ENCODE data around the gene TMEM59.
"Not testable (repeated sequence)": the region's sequence is repeated elsewhere in the genome, so short reads cannot be mapped to it uniquely, and the experiment has no call there.

Gene TMEM59, protein sequence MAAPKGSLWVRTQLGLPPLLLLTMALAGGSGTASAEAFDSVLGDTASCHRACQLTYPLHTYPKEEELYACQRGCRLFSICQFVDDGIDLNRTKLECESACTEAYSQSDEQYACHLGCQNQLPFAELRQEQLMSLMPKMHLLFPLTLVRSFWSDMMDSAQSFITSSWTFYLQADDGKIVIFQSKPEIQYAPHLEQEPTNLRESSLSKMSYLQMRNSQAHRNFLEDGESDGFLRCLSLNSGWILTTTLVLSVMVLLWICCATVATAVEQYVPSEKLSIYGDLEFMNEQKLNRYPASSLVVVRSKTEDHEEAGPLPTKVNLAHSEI

DNA sequence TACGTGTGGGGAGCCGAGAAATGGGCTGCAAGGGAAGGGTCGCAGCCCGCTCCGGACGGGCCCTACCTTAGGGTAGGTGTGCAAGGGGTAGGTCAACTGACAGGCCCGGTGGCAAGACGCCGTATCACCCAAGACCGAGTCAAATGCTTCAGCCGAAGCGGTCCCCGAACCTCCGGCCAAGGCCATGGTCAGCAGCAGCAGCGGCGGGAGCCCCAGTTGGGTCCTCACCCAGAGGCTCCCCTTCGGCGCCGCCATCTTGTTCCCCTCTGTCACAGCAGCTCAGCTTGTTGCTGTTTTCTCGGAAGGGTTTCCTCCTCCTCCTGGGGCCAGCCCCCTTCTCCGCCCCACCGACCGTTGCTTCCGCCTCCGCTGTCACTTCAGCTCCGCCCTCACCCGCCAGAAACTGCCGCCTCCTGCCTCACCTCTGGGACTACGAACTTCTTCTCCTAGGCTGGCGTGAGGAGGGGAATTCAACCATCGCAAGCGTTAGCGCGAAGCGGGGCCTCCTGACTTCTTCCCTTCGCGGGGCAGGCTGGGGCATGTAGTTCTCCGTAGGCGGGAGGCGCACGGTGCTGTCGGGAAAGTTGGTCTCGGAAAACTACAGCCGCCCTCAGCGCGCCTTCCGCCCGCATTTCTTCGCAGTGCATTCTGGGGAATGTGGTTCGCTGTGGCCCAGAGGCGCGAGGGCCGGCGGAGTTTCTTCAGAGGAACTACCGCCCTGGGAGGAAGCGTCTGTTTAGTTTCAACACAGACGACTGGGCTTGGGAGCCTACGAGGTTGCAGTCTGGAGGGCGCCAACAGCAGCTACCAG, at the start of gene TMEM59, which contains the start of gene TCEANC2:
Gene TMEM59, minus strand, starts transcription at position 271 of the 811 bp plus-strand sequence. Its CDS starts 16 bp downstream, at position 255.
Gene TCEANC2, plus strand, starts transcription at position 675 of the 811 bp plus-strand sequence. CDS start 815 bp downstream, outside the sequence.
- Histone ChIP-seq H3K4me3 (ENCODE audit: low read depth in 1 of 2, low read length in 2 of 2) (peak within 1 kb of the TSS; percentile 82 to 96), H3K27ac (ENCODE audit: low read depth, low read length) (peak within 1 kb of the TSS; percentile 75), H3K36me3 (ENCODE audit: insufficient read depth, low read length) (no peaks in the 10 kb centered on the region), H3K9me3 (ENCODE audit: low read length) (no peaks in the 10 kb centered on the region), H3K9ac (ENCODE audit: low read length) (peak within 1 kb of the TSS; percentile 86), H3K27me3 (ENCODE audit: control insufficient read depth in 1 of 2, insufficient read depth in 2 of 2, low read length in 2 of 2) (no peaks in the 10 kb centered on the region), H3K4me1 (ENCODE audit: insufficient read depth, low read length) (peaks cover 31% of the 10 kb centered on the region)

DNA sequence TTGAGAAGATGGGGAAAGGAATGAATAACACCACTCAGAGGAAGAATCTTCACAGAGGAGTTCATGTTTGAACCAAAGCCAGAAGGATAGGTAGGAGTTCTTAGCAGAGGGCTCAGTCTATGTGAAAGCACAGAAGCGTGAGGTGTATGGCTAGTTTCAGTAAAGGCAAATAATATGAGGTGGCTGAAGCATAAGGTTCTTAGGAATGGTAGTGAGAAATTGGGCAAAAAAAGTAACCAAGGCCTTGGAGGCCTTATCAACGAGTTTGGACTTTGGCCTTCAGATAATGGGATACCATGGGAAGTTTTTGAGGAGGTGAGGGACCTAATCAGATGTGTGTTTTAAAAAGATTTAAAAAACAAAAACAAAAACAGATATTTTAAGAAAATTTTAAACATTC, 47.5 kb upstream of the TMEM59 start:
- H3K9ac ChIP-seq (ENCODE audit: low read length), result no peak overlapping the region
- H3K4me3 ChIP-seq (ENCODE audit: low read depth in 1 of 2, low read length in 2 of 2), result no peak overlapping the region
- no peaks in the 10 kb centered on the region for H3K4me1 ChIP-seq (ENCODE audit: insufficient read depth, low read length)
- H3K36me3 ChIP-seq (ENCODE audit: insufficient read depth, low read length), result no peaks in the 10 kb centered on the region
- no peaks in the 10 kb centered on the region for H3K27me3 ChIP-seq (ENCODE audit: control insufficient read depth in 1 of 2, insufficient read depth in 2 of 2, low read length in 2 of 2)
- no peak overlapping the region for H3K27ac ChIP-seq (ENCODE audit: low read depth, low read length)
- no peaks in the 10 kb centered on the region for H3K9me3 ChIP-seq (ENCODE audit: low read length)

DNA sequence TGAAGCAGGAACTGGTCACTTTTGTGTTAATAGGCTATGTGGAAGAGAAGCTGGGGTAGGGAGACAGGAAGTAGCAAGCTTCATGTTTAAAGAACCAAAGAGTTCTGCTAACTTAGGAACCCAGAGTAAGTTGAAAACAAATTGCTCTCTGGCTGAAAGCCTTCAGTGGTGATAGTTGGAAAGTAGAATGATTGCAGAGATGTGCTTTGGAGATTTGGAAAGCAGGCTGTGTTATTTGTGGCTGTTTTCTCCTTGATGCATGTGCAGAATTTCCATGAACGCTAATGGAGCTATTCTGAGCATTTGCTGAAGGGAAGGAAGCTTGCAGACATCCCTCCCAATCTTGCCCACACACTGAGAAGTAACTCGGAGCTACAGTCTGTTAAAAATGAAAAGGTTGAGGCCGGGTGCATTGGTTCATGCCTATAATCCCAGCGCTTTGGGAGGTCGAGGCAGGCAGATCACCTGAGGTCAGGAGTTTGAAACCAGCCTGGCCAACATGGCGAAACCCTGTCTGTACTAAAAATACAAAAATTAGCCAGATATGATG, 46.1 kb upstream of the TMEM59 start:
- Histone ChIP-seq H3K4me3 (ENCODE audit: low read depth in 1 of 2, low read length in 2 of 2) (no peak overlapping the region), H3K9ac (ENCODE audit: low read length) (no peak overlapping the region), H3K36me3 (ENCODE audit: insufficient read depth, low read length) (no peaks in the 10 kb centered on the region), H3K27ac (ENCODE audit: low read depth, low read length) (no peak overlapping the region), H3K4me1 (ENCODE audit: insufficient read depth, low read length) (no peaks in the 10 kb centered on the region), H3K9me3 (ENCODE audit: low read length) (no peaks in the 10 kb centered on the region), H3K27me3 (ENCODE audit: control insufficient read depth in 1 of 2, insufficient read depth in 2 of 2, low read length in 2 of 2) (no peaks in the 10 kb centered on the region)

DNA sequence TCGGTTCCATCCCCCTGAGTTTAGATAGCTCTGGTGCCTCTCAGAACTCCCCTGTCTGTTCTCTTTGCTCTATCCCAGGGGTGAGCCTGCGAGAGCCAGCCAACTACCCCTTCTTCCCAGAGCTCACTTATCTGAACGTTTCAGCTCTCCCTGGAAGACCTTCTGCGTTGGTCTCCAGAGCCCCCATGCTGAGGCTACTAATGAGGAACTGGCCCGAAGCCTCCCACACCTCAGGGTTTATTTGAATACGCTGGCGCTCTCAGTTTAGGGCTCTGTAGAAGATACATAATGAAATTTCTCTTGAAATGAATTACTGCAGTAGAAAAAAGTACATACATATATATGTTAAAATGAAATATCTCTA, 43.9 kb upstream of the TMEM59 start:
- Histone ChIP-seq H3K36me3 (ENCODE audit: insufficient read depth, low read length) (no peaks in the 10 kb centered on the region), H3K27ac (ENCODE audit: low read depth, low read length) (no peak overlapping the region), H3K4me3 (ENCODE audit: low read depth in 1 of 2, low read length in 2 of 2) (no peak overlapping the region), H3K4me1 (ENCODE audit: insufficient read depth, low read length) (no peaks in the 10 kb centered on the region), H3K27me3 (ENCODE audit: control insufficient read depth in 1 of 2, insufficient read depth in 2 of 2, low read length in 2 of 2) (no peaks in the 10 kb centered on the region), H3K9ac (ENCODE audit: low read length) (no peak overlapping the region), H3K9me3 (ENCODE audit: low read length) (no peaks in the 10 kb centered on the region)

DNA sequence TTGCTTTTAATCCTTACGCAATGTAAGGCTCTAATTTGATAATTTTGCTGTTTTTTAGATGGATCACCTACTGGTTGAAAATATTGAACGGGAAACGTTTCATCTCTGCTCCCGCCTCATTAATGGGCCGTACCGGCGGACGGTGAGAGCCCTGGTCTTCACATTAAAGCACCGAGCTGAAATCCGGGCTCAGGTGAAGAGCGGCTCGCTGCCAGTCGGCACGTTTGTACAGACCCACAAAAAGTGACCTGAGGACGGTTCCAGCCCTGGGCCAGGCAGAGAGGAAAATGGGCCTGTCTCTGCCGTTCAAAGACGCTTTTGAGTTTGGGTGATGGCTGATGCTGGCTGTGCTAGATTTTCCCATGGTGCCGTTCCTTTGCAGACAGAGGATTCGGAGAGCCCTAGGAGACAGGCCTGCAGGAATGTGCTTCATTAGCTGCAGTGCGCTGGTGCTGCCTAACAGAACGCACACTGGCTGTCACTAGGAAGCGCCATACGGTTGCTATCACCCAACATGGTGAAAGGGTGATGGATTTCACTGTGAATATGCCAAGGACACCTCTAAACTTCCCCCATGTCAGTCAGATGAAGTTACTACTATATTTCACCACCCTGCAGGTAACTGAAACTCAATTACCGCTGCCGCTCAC, 43.3 kb upstream of the TMEM59 start:
- H3K4me1 ChIP-seq (ENCODE audit: insufficient read depth, low read length), result no peaks in the 10 kb centered on the region
- no peak overlapping the region for H3K9ac ChIP-seq (ENCODE audit: low read length)
- no peaks in the 10 kb centered on the region for H3K27me3 ChIP-seq (ENCODE audit: control insufficient read depth in 1 of 2, insufficient read depth in 2 of 2, low read length in 2 of 2)
- no peak overlapping the region for H3K27ac ChIP-seq (ENCODE audit: low read depth, low read length)
- no peaks in the 10 kb centered on the region for H3K36me3 ChIP-seq (ENCODE audit: insufficient read depth, low read length)
- no peak overlapping the region for H3K4me3 ChIP-seq (ENCODE audit: low read depth in 1 of 2, low read length in 2 of 2)
- H3K9me3 ChIP-seq (ENCODE audit: low read length), result no peaks in the 10 kb centered on the region

DNA sequence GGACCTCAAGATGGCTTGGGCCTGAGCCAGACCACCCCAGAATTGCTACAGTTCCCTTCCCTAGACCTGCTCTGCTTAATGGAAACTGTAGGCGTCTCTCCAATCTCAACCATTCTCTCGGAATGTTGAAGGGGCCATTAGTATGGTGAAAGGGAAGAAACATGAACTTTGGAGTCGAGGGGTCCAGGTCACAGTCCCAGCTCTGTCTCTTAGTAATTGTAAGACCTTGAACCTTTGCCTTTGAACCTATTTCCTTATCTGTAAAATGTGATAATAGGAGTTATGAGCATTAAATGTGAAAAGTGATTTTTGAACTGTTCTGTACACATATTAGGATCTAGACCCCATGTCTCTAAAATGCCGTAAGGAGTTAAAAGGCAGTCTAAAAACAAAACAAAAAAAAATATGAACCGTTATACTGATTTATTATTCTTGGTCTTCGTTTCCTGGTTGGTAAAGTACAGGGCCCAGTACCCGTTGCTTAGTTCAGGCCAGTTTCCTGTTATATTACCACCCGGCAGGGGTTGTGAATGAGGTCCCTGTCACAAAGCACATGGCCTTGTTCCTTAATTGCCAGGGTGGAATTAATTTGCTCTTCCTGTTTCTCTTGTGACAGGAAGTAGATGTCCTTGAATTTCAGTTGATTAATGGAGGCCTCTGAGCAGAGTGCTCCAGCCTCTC, 42.7 kb upstream of the TMEM59 start:
- Histone ChIP-seq H3K9me3 (ENCODE audit: low read length) (no peaks in the 10 kb centered on the region), H3K9ac (ENCODE audit: low read length) (no peak overlapping the region), H3K27ac (ENCODE audit: low read depth, low read length) (no peak overlapping the region), H3K27me3 (ENCODE audit: control insufficient read depth in 1 of 2, insufficient read depth in 2 of 2, low read length in 2 of 2) (no peaks in the 10 kb centered on the region), H3K4me3 (ENCODE audit: low read depth in 1 of 2, low read length in 2 of 2) (no peak overlapping the region), H3K4me1 (ENCODE audit: insufficient read depth, low read length) (no peaks in the 10 kb centered on the region), H3K36me3 (ENCODE audit: insufficient read depth, low read length) (no peaks in the 10 kb centered on the region)

DNA sequence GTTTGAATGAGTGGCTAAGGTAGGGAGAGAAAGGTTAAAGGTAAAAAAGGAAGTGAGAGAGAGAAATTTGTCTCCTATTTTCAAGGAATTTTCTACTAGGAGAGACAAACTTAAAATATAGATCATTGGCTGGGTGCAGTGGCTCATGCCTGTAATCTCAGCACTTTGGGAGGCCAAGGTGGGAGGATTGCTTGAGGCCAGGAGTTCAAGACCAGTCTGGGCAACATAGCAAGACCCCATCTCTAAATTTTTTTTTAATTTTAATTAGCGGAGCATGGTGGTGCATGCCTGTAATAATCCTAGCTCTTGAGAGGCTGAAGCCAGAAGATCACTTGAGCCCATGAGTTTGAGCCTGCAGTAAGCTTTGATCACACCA, 41.7 kb upstream of the TMEM59 start:
- not testable (repeated sequence) for H3K4me1 ChIP-seq (ENCODE audit: insufficient read depth, low read length); H3K27ac ChIP-seq (ENCODE audit: low read depth, low read length); H3K9me3 ChIP-seq (ENCODE audit: low read length); H3K4me3 ChIP-seq (ENCODE audit: low read depth in 1 of 2, low read length in 2 of 2); H3K9ac ChIP-seq (ENCODE audit: low read length); H3K27me3 ChIP-seq (ENCODE audit: control insufficient read depth in 1 of 2, insufficient read depth in 2 of 2, low read length in 2 of 2); H3K36me3 ChIP-seq (ENCODE audit: insufficient read depth, low read length)

DNA sequence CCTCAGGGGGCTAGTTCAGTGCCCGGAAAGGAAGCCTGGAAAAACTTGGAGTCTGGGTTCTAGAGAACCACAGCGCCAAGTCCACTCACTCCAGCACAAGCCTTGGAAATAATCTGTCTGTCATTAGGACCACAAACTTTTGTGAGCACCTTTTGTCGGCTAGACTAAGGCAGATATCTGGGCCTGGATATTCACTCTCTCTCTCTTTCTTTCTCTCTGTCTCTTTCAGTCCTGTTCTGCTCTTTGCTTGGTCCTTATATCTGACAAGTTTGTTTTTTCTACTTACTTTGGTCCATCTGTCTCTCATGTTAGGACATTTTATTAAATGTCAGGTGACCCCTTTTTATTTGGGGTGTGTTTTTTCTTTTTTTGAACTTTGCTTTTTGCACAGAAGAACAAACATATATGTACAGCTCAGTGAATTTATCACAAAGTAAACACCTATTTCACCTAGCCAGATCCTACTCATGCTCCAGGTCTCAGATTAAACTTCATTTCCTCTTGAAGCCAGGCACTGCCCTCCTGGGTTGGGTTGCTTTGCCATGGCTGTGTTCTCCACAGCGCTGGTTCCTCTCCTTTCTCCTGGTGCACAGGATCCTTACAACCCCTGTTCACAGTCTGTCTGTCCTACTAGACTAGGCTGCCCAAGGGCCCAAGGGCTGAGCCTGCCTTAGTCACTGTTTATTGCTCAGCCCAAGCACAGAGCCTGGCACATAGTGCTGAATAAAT, 41.2 kb upstream of the TMEM59 start:
- Histone ChIP-seq H3K9me3 (ENCODE audit: low read length) (no peaks in the 10 kb centered on the region), H3K27me3 (ENCODE audit: control insufficient read depth in 1 of 2, insufficient read depth in 2 of 2, low read length in 2 of 2) (no peaks in the 10 kb centered on the region), H3K27ac (ENCODE audit: low read depth, low read length) (no peak overlapping the region), H3K4me1 (ENCODE audit: insufficient read depth, low read length) (no peaks in the 10 kb centered on the region), H3K9ac (ENCODE audit: low read length) (no peak overlapping the region), H3K4me3 (ENCODE audit: low read depth in 1 of 2, low read length in 2 of 2) (no peak overlapping the region), H3K36me3 (ENCODE audit: insufficient read depth, low read length) (peaks cover under 1% of the 10 kb centered on the region)

DNA sequence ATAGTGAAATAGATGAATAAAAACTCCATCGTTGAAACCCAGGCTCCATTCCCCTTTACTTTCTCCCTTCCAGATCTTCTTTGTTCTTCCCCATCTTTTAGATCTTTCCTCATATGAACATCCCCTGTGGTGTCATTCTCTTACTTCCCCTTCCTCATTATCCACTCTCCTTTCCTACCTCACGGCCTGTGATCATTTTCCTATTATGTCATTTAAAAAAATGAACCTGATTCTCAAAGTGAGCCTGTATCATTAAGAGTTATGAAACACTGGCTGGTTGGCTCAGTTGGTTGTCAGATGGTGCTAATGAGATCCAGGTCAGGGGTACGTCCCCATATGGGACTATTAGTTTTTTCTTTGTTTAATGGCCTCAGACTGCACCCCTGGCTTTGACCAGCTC, 38.7 kb upstream of the TMEM59 start:
- H3K9ac ChIP-seq (ENCODE audit: low read length), result no peak overlapping the region
- H3K4me1 ChIP-seq (ENCODE audit: insufficient read depth, low read length), result no peaks in the 10 kb centered on the region
- no peaks in the 10 kb centered on the region for H3K9me3 ChIP-seq (ENCODE audit: low read length)
- H3K27ac ChIP-seq (ENCODE audit: low read depth, low read length), result no peak overlapping the region
- H3K36me3 ChIP-seq (ENCODE audit: insufficient read depth, low read length), result peaks cover 4% of the 10 kb centered on the region
- no peak overlapping the region for H3K4me3 ChIP-seq (ENCODE audit: low read depth in 1 of 2, low read length in 2 of 2)
- no peaks in the 10 kb centered on the region for H3K27me3 ChIP-seq (ENCODE audit: control insufficient read depth in 1 of 2, insufficient read depth in 2 of 2, low read length in 2 of 2)

DNA sequence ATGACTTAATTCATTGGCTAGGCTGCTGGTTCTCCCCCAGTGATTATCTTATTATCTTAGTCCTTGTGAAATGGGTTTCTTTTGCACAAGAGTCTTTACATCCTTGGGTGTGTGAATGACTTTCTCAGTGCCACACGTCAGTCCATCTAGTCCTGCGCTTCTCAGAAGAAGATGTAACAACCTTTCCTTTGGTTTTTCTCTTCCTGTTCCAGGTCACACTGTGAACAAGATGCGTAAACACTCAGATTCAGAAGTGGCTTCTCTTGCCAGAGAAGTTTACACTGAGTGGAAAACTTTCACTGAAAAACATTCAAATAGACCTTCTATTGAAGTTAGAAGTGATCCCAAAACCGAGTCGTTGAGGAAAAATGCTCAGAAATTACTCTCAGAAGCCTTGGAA, 35.4 kb upstream of the TMEM59 start:
- Histone ChIP-seq H3K27ac (ENCODE audit: low read depth, low read length) (no peak overlapping the region), H3K36me3 (ENCODE audit: insufficient read depth, low read length) (peaks cover 4% of the 10 kb centered on the region), H3K9ac (ENCODE audit: low read length) (no peak overlapping the region), H3K4me3 (ENCODE audit: low read depth in 1 of 2, low read length in 2 of 2) (no peak overlapping the region), H3K4me1 (ENCODE audit: insufficient read depth, low read length) (no peaks in the 10 kb centered on the region), H3K9me3 (ENCODE audit: low read length) (no peaks in the 10 kb centered on the region), H3K27me3 (ENCODE audit: control insufficient read depth in 1 of 2, insufficient read depth in 2 of 2, low read length in 2 of 2) (no peaks in the 10 kb centered on the region)
